Memory B cell (primary cell): ENCODE measurements around the gene STRBP.

Source experiments
- ATAC-seq: fragments of 150-1000 bp; cut with Tn5 transposase; 2 replicates; pipeline ENCODE4 v1.10.0; 2021; ENCODE audit warnings: low read depth, mild to moderate bottlenecking, moderate library complexity
- DNase-seq, 2 donors: peaks; one replicate each; pipeline ENCODE4 v3.0.0; 2022; ENCODE audit warnings: low spot score in 2 of 2
- H3K27ac Mint-ChIP-seq: one replicate; pipeline ENCODE4 v1.8.0; 2022; ENCODE audit warnings: mild to moderate bottlenecking, moderate library complexity, mixed read lengths
- H3K27me3 Mint-ChIP-seq: one replicate; pipeline ENCODE4 v1.8.0; 2022; ENCODE audit warnings: mixed read lengths
- H3K36me3 Mint-ChIP-seq: one replicate; pipeline ENCODE4 v1.8.0; 2022; ENCODE audit warnings: mild to moderate bottlenecking, mixed read lengths
- H3K4me1 Mint-ChIP-seq: one replicate; pipeline ENCODE4 v1.8.0; 2022; ENCODE audit warnings: mixed read lengths
- H3K4me3 Mint-ChIP-seq: one replicate; pipeline ENCODE4 v1.8.0; 2022; ENCODE audit warnings: mild to moderate bottlenecking, moderate library complexity, mixed read lengths
- H3K9me3 Mint-ChIP-seq: one replicate; pipeline ENCODE4 v1.8.0; 2022; ENCODE audit warnings: mixed read lengths

Gene STRBP

DNA sequence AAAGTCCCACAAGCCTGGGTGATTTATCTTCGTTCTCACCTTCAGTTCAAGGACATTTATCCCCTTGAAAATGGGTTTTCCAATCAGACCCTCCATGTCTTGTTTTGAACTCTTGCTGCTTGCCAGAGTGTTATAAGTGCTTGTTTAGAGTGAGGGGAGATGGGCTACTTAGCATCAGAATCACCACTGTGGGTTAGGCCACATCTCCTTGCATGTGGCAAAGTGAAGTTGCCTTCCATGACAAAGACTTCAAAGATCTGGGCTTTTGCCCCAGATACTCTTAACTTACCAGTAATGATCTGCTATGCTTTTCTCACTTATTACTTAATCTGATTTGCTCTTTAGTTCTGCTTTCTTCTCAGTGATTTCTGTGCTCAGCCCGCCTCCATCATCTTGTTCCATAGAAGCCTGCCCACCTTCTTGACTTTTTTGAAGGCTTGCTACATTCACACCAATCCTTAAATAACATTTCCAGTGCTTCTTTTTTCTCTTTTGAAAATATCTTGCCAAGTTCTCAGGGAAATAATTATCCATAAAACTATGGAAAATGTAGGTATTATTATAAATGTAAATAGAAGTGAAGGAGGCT lies 195.9 kb downstream of the STRBP start:
- no peak for DNase-seq
- H3K9me3 Mint-ChIP-seq, result no peaks in the 10 kb centered on the region
- H3K27me3 Mint-ChIP-seq, result no peaks in the 10 kb centered on the region
- peaks cover 19% of the 10 kb centered on the region for H3K36me3 Mint-ChIP-seq
- H3K4me3 Mint-ChIP-seq, result no peak overlapping the region
- H3K4me1 Mint-ChIP-seq, result peaks cover 15% of the 10 kb centered on the region
- no peak for ATAC-seq
- no peak overlapping the region for H3K27ac Mint-ChIP-seq
